Stimulated activated CD4-positive, alpha-beta T cell treated with anti-CD3 and anti-CD28 coated beads, Interleukin-12 subunit alpha, Interleukin-12 subunit beta, amount 100 ng/mL, for 4 hours (primary cell): ENCODE measurements around the gene TBC1D2B.
"Not testable (repeated sequence)": the region's sequence is repeated elsewhere in the genome, so short reads cannot be mapped to it uniquely, and the experiment has no call there.

Source experiments
- DNase-seq: peaks from one replicate; pipeline ENCODE4 v3.0.0-alpha.2; 2020

TBC1D2B gene

DNA sequence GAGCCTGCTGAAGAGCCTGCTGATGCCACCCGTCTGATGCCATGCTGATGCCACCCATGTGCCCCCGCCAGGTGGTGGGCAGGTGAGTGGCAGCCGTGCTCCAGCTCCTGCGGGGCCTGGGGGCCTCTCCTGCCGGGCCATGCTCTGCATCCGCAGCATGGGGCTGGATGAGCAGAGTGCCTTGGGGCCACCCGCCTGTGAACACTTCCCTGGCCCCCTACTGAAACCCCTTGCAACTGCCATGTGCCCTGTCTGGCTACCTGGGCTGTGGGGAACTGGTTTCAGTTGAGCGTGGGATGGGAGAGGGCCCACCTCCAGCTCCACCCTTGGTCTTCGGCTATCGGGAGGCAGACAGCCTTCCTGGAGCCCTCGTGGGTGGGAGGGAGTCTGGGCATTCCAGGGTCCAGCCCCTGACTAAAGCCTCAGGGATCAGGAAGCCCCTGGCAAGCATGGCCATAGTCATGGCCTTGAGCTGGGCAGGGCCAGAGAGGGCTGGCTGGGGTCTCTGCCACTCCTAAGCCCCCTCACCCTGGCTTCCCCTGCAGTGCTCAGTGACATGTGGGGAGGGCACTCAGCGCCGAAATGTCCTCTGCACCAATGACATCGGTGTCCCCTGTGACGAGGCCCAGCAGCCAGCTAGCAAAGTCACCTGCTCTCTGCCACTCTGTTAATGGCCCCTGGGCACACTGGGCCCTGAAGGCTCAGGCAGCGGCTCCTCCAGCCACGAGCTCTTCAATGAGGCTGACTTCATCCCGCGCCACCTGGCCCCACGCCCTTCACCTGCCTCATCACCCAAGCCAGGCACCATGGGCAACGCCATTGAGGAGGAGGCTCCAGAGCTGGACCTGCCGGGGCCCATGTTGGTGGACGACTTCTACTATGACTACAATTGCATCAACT lies 92.2 kb downstream of the TBC1D2B start:
- no peak for DNase-seq

DNA sequence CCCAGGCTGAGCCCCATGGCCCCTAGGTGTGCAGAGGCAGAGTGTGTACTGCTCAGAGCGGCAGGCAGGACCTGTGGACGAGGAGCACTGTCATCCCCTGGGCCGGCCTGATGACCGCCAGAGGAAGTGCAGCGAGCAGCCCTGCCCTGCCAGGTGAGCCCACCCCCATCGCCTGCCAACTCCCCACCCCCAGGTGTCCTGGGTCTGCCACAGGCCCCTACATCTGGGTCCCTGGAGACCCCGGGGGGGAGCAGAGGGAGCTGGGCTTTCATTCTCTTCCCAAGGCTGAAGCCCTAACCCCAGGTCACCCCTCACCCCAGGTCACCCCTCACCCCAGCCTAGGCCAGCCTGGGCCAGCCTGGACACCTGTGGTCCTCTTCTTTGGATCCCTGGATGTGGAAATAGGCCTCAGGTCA lies 93.1 kb downstream of the TBC1D2B start:
- no peak for DNase-seq

DNA sequence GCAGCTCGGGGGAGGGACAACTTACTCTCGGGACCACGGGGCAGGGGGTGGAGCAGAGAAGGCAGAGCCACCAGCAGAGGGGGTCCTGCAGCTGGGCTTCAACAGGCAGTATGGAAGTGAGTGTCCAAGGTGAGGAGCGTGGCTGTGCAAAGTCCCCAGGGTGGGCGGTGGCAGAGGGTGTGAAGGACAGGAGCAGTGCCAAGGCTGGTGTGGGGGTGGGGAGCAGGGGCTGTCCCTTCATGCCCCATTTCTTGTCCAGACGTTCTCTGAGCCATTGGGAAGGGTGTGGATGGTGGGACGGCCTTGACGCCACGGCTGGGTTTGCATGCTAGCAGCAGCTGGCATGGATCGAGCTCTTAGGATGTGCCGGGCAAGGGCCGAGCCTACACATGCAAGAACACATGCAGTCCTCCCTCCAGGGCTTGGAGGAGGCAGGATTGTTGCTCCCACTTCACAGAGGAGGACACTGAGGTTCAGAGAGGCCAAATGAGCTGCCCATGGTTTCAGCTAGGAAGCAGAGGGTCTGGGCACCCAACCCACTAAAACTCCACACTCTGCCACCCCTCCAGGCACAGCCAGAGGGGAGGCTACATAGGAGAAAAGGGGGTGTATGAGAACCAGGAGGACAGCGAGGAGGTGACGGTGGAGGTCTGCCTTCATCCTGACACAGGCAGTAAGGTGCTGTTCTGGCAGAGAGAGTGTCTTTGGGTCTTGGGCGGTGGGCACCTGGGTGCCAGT lies 93.6 kb downstream of the TBC1D2B start:
- DNase-seq, result no peak

DNA sequence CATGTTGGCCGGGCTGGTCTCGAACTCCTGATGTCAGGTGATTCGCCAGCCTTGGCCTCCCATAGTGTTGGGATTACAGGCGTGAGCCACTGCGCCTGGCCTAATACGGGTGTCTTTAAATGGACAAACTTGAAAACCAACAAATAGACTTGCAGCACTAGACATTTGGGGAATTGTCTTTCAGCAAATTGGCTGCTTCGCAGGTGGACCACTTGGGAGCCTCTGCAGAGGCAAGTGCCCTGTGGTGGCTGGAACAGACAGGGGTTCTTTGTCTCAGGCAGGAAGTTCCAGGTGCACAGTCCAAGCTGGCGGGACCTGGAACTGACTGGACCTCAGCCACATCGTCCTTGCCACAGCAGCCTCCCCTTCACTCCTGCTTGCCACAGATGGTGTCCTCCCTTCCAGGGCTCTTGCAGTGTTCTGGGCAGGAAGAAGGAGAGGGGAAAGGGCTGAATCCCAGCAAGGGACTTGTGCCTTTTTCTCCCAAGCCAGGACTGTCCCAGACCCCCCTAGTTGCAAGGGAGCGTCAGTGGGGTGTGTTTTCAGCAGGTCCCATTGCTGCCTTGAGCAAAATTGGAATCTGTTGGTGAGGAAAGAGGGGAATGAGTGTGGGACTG lies 94.3 kb downstream of the TBC1D2B start:
- DNase-seq, result no peak

DNA sequence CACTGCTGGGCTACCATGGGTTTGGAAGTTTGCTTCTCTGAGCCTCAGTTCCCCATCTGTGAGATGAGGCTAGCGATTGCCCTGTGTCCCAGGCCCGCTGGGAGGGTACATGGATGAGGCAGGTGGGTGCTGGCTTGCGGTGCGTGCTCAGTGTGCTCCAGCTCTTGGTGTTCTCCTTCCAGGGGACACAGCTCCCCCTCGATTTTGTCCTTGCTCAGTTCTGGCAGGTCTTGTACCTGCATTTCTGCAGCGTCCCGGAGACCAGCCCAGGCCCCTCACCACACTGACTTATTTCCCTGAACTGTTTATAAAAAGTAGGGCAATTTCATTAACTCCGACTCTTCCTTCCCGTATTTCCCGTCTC lies 95.4 kb downstream of the TBC1D2B start:
- DNase-seq, result no peak

DNA sequence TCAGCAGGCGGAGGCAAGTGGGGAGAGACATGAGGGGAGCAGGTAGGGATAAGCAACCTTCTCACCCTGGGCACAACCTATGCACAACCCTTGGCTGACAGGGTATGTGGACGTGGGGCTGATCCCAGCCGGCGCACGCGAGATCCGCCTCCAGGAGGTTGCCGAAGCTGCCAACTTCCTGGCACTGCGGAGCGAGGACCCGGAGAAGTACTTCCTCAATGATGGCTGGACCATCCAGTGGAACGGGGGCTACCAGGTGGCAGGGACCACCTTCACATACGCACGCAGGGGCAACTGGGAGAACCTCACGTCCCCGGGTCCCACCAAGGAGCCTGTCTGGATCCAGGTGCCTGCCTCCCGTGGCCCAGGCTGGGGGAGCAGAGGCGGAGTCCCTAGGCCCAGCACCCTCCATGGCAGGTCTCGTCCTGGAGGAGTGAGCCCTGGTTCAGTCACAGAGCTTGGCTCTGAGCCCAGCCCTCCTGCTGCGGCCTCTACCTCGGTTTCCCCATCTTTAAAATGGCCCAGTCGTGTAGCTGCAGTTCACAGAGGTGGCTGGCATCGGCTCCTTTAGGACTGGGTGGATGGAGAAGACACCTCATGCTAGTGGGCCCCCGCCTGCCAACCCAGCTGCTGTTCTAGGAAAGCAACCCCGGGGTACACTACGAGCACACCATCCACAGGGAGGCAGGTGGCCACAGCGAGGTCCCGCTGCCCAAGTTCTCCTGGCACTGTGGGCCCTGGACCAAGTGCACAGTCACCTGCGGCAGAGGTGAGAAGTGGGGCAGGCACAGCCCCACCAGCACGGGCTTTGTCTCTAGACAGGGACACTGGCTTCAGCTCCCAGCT lies 96.0 kb downstream of the TBC1D2B start:
- no peak for DNase-seq

DNA sequence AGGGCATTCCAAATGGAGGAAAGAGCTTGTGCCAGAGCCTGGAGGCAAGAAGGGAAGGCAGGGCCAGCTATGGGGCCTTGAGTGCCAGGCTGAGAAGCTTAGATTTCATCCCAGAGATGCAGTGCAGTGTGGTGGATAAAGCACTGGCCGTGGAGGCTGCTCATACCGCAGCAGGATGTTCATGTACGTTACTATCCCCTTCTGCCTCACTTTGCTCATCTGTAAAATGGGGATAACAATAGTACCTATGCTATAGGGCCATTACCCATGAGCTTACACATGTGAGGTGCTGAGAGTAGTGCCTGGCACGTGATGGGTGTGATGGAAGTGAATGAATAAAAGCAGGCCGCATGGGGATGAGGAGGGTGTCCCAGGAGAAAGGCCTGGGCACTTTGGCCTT lies 96.8 kb downstream of the TBC1D2B start:
- DNase-seq, result not testable (repeated sequence)

DNA sequence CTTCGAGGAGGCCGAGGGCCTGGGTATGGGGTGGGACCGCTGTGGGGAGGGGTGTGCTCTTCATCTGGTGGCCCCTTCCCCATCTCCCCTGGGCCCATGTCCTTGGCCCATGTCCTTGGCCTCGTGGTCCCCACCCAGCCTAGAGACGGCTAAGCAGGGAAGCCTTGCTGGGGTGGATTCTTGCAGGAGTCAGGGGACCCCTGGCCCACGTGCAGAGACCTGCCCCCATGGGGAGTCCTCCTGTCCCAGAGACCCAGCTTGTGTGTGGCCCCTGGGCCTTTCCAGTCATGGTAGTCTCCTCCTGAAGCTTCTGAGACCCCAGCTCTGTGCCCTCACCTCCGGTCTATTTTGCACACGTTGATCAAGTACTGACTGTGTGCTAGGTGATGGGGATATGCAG lies 97.4 kb downstream of the TBC1D2B start:
- DNase-seq, result no peak

DNA sequence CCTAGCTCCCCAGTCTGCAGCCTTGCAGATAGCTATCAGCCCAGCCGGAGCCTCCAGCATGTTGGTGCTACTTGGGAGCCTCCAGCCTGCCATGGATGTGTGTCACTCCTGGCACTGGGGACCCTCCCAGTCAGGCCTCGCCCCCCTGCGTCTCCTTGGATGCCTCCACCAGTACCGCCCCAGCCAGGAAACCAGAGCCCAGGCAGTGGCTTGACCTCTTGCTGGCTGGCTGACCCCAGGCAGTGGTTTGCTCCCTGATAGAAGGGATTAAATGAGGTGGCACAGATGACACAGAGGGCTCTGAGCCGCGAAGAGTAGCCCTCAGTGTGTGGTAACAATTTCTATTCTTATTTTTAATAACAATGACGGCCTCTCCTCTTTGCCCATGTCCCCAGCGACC lies 98.4 kb downstream of the TBC1D2B start:
- DNase-seq, result not testable (repeated sequence)

DNA sequence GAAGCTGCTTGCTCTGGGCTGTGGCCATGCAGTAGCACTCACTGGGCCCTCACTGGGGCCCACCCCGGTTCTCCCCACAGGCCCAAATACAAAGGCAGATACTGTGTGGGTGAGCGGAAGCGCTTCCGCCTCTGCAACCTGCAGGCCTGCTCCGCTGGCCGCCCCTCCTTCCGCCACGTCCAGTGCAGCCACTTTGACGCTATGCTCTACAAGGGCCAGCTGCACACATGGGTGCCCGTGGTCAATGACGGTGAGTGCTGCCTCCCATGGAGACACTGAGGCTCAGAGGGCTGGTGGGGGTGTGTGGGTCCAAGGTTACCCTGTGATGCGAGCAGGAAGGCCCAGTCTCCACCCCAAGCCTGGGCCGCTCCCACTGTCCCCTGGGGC lies 98.8 kb downstream of the TBC1D2B start:
- not testable (repeated sequence) for DNase-seq

DNA sequence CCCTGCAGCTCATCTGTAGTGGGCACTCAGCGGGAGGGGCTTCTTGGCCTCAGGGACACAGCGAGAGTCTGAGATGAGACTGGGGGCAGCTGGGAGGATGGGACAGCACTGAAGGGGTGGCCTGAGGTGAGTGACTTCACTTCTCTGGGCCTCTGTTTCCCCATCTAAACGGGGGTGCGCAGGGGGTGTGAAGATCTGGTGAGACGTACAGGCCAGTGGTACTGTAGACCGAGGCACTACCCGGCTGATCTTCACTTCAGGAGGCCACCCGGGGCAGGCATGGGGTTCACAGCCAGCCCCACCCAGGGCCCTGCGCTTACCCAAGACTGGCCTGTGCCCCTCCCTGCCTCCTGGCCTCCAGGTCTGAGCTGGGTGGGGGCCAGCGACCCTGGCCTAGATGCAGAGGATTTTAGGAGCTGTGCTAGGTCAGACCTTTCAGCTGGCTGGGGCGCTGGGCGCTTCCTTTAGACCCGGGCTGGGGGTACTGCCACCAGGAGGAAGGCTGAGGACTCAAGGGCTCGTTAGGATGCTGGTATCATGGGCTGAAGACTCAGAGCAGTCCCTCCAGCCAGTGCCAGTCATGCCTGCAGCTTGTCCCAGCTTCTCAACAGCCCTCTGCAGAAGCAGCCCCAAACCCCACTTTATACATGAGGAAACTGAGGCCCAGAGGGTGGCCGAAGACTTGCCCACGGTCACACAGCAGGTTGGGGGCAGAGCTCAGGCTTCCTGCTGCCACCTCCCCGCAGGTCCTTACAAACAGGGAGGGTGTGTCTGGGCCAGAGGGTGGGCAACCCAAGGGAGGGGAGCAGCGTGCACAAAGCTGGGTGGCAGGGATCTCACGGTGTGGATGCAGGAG lies 99.4 kb downstream of the TBC1D2B start:
- DNase-seq, result not testable (repeated sequence)

DNA sequence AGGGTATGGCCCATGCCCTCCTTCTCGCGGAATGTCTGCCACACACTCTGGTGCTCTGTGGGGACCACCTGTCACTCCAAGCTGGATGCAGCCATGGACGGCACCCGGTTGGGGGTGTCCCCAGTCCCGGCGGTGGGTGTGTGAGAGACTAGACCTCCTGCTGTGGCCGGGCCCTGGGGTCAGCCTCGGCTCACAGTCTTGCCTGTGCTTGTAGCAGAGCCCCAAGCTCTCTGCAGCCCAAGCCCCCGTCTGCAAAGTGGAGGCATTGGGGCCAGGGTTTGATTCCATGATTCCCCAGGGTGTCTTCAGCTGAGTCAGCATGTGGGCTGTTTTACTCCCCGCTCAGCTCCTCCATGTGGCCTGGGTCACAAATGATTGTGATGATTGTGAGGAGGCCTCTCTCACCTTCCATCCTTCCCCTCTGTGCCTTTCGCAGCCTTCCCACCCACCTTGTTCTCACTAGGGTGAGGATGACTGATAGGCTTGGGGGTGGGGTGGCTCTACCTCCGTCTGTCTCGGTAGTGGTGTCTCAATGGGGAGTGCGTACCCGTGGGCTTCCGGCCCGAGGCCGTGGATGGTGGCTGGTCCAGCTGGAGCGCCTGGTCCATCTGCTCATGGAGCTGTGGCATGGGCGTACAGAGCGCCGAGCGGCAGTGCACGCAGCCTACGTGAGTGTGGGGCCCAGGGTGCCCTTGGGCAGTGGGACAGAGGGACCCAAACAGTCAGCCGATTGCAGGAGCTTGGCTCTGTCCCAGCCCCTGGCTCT lies 100.6 kb downstream of the TBC1D2B start:
- not testable (repeated sequence) for DNase-seq

DNA sequence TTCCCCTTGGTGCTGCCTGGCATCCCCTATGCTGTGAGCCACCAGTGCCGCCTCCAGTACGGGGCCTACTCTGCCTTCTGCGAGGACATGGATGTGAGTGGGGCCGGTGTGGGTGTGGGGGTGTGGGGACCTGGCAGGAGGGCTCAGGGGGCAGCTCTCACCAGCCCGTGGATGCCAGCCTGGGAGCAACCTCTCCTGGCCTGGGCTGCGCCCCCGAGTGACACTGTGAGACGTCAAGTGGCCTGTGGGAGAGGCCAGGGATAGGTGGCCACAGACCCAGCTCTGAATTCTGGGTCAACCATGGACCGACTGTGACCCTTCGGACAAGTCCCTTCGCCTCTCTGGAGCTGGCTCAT lies 101.4 kb downstream of the TBC1D2B start:
- DNase-seq, result not testable (repeated sequence)

DNA sequence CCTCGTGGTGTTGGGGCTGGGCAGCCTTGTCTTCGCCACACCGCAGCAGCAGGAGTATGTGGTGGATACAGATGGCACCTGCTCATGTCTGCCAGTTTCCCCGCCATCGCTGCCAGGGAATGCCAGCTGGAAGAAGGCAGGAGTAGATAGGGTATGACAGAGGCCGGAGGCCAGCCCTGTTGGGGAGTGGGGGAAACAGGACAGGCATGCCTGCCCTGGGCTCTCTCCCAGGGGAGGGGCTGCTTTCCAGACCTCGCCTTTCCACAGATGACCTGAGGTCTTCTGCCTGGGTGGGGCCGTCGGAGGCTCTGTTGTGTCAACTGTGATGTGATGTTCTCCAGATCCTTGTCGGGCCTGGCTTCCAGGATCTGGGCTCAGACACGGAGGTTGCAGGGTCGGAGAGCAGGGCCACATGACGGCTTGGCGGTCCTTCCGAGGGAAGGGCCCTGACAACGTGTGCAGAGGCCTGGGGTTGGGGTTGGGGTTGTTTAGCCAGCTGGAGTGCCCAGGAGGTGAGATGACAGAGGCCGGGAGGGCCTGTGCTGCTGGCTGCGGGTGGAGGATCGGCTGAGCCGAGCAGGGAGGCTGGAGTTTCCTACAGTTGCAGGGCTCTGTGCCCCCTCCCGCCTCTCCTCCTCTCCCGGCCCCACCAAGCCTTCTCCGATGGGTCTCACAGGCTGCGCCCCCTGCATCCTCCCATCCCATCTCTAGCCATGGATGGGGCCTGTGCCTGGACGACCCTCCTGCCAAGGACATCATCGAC lies 102.0 kb downstream of the TBC1D2B start:
- DNase-seq, result no peak

DNA sequence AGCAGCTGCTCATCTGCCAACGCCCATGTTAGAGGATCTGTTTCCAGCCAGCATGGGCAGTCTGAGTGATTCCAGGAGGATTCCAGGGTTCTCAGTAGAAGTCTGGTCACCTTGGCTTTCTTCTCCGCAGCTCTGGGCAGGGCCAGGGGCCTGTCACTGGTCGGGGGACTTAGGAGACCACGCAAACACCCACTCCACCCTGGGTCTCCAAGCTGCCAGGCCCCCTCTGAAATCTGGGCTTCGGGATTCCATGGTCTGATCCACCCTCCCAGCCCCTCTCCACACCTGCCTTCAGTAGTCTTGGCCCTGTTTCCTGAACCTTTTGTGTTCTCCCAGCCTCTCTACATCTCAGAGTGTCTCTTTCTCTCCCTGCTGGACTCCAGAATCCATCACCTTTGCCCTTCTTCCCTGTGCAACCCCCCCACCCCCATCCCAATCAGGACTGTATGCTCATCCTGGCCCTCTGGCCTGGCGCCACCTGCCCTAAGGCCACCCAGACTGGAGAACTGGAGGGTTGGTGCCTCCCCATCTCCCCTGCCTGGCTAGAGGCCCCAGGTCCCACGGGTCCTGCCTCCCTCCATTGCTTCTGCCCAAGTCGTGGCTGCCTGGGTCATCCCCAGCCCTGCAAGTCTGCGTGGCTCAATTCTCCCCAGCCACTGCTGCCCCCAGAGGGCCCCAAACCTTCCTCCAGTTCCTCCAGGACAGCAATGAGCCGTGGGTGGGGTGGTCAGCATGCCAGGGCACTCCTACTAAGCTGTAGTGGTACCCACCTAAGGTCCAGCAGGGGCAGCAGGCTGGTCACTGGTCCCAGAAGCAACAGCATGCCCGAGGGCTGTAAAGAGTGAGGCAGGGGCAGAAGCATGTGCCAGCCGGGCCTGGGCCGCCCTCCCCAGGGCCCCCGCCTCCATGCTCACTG lies 102.8 kb downstream of the TBC1D2B start:
- DNase-seq, result no peak

DNA sequence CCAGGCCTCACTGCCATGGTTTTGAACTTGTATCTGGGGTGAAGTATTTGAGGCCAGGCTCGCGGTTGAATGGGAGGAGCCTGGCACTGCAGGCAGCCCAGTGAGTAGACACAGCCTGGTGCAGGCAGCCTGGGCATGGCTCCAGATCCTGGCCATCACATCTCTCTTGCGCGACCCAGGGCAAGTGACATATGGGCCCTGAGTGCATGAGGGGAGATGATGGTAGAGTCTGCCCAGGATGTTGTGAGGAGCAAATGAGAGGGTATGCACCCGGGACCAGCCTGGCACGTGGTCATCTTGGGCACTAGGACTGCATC lies 103.5 kb downstream of the TBC1D2B start:
- no peak for DNase-seq

DNA sequence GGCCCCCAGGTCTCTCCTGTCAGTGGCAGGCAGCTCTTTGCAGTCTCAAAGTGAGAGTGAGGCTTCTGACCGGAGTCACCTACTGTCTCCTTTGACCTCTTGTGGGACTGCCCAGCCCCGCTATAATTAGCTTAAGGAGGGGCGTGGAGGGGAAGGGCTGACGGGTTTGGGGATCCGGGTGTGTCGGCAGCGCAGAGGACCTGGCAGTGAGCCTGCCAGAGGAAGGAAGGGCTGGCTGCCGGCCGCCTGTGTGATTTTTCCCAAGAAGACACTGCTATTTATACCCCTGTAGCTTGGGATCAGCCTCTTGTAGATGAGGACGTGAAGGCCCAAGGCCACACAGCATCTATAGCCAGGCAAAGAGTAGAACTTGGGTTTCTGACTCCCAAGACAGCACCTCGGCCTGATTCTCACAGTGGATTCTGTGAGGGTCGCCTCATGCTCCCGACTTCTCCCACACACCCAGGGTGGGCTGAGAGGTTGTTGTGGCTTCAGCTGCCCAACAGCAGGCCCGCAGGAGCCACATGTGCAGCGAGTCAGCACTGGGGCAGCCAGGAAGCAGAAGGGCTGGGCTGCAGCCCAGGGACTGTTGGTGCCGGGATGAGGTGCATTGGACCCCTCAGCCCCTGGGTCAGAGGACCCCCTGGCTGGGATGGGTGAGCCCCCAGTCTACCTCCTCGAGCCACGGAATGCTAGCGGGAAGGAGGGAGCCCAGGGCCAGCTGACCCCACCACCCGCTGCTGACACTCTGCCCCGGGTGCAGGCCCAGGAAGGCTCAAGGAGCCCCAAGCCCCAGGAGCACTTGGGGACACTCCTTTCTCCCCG lies 104.0 kb downstream of the TBC1D2B start:
- DNase-seq, result not testable (repeated sequence)

DNA sequence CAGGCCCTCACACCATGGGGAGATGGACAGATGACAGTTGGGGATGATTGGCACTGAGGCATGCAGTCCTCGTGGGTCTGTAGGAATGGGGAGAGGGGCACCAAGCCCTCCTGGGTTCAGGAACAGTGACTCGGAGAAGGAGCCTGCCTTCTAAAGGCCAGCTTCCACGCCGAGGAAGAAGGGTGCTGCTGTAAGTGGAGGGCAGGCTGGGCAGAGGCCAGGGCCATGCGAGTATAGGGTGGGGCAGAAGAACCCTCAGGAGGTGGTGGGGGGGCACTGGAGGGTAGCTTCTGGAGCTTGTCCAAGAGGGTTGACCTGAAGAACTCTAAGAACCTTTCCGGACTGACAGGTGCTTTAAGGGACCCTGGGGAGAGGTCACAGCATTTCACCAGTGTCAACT lies 104.8 kb downstream of the TBC1D2B start:
- not testable (repeated sequence) for DNase-seq
